HEK293 (cell line): Measurements from ENCODE around the gene ASAP2.

Experiments used
- CTCF ChIA-PET: fragments of 350-600 bp; formaldehyde crosslinking; extraction: SDS; loops from one replicate; lab custom pipeline; 2021; ENCODE audit warnings: antibody characterized with exemption; lab: Yijun Ruan, JAX
- POLR2A ChIA-PET: fragments of 300-600 bp; formaldehyde crosslinking; extraction: SDS; loops from one replicate; lab custom pipeline; 2020; ENCODE audit warnings: antibody characterized with exemption, inconsistent platforms; lab: Yijun Ruan, JAX
- H3K27ac ChIP-seq: fragments of 200-500 bp; sonication (Bioruptor generic); 2 replicates; pipeline ENCODE4 v1.5.1; 2014; ENCODE audit warnings: low read depth, low read length, control low read depth, inconsistent platforms; ENCODE audit errors: extremely low read depth
- H3K36me3 ChIP-seq, 2 experiments: fragments of 200-500 bp in 1 of 2; sonication (Bioruptor generic) in 1 of 2; 1 replicate in 1 of 2; 2 replicates in 1 of 2; pipeline ENCODE4 v1.5.1; 2014 to 2017; ENCODE audit warnings: inconsistent platforms in 2 of 2, low read length in 2 of 2; ENCODE audit not compliant: control insufficient read depth in 2 of 2, insufficient read depth in 1 of 2
- H3K4me1 ChIP-seq: fragments of 200-500 bp; sonication (Bioruptor generic); 2 replicates; pipeline ENCODE4 v1.5.1; 2014; ENCODE audit warnings: mild to moderate bottlenecking, low read length, inconsistent platforms; ENCODE audit not compliant: control insufficient read depth, insufficient read depth
- H3K4me3 ChIP-seq: 2 replicates; pipeline ENCODE4 v1.5.1; 2011; ENCODE audit warnings: low read depth, mild to moderate bottlenecking, control low read depth, low read length, moderate library complexity
- H3K9me3 ChIP-seq: fragments of 200-500 bp; sonication (Bioruptor generic); 2 replicates; pipeline ENCODE4 v1.5.1; 2014; ENCODE audit warnings: low read depth, low read length, inconsistent platforms; ENCODE audit not compliant: control insufficient read depth, insufficient read depth
- BCL11A ChIP-seq: fragments of 450-650 bp; formaldehyde crosslinking; IDR thresholded peaks from 2 replicates; pipeline ENCODE4 v1.5.1; 2016; ENCODE audit warnings: low read depth, missing biosample characterization, missing genetic modification characterization
- KLF1 ChIP-seq: fragments of 450-650 bp; formaldehyde crosslinking; IDR thresholded peaks from 2 replicates; pipeline ENCODE4 v1.5.1; 2016; ENCODE audit warnings: missing biosample characterization, missing genetic modification characterization
- KLF8 ChIP-seq: fragments of 450-650 bp; formaldehyde crosslinking; IDR thresholded peaks from 2 replicates; pipeline ENCODE4 v1.5.1; 2016; ENCODE audit warnings: missing biosample characterization, missing genetic modification characterization
- OSR2 ChIP-seq: fragments of 450-650 bp; formaldehyde crosslinking; IDR thresholded peaks from 2 replicates; pipeline ENCODE4 v1.5.1; 2016; ENCODE audit warnings: missing biosample characterization, missing genetic modification characterization
- PRDM10 ChIP-seq: fragments of 450-650 bp; formaldehyde crosslinking; IDR thresholded peaks from 2 replicates; pipeline ENCODE4 v1.5.1; 2016; ENCODE audit warnings: missing biosample characterization, missing genetic modification characterization
- REST ChIP-seq: fragments of 450-650 bp; formaldehyde crosslinking; IDR thresholded peaks from 2 replicates; pipeline ENCODE4 v1.5.1; 2016; ENCODE audit warnings: missing biosample characterization, missing genetic modification characterization
- SCRT1 ChIP-seq: fragments of 450-650 bp; formaldehyde crosslinking; IDR thresholded peaks from 2 replicates; pipeline ENCODE4 v1.5.1; 2016; ENCODE audit warnings: missing biosample characterization, missing genetic modification characterization, borderline replicate concordance
- SP2 ChIP-seq: fragments of 450-650 bp; formaldehyde crosslinking; IDR thresholded peaks from 2 replicates; pipeline ENCODE4 v1.5.1; 2016; ENCODE audit warnings: missing biosample characterization, missing genetic modification characterization
- TCF7L2 ChIP-seq: IDR thresholded peaks from 2 replicates; pipeline ENCODE4 v1.6.1; 2011; ENCODE audit warnings: low read depth, mild to moderate bottlenecking, inconsistent platforms, low read length, moderate library complexity, borderline replicate concordance
- ZFP41 ChIP-seq: fragments of 450-650 bp; formaldehyde crosslinking; IDR thresholded peaks from 2 replicates; pipeline ENCODE4 v1.5.1; 2016; ENCODE audit warnings: missing biosample characterization, missing genetic modification characterization, borderline replicate concordance
- ZNF169 ChIP-seq: fragments of 450-650 bp; formaldehyde crosslinking; IDR thresholded peaks from 2 replicates; pipeline ENCODE4 v1.5.1; 2016; ENCODE audit warnings: missing biosample characterization, missing genetic modification characterization
- ZNF175 ChIP-seq: fragments of 450-650 bp; formaldehyde crosslinking; IDR thresholded peaks from 2 replicates; pipeline ENCODE4 v1.5.1; 2016; ENCODE audit warnings: missing biosample characterization, missing genetic modification characterization
- ZNF19 ChIP-seq: fragments of 450-650 bp; formaldehyde crosslinking; IDR thresholded peaks from 2 replicates; pipeline ENCODE4; 2016; ENCODE audit warnings: missing biosample characterization, missing genetic modification characterization, low read depth
- ZNF24 ChIP-seq: fragments of 450-650 bp; formaldehyde crosslinking; IDR thresholded peaks from 2 replicates; pipeline ENCODE4 v1.5.1; 2016; ENCODE audit warnings: missing biosample characterization, missing genetic modification characterization
- ZNF324 ChIP-seq: fragments of 450-650 bp; formaldehyde crosslinking; IDR thresholded peaks from 2 replicates; pipeline ENCODE4 v1.5.1; 2016; ENCODE audit warnings: missing biosample characterization, missing genetic modification characterization
- ZNF366 ChIP-seq: fragments of 450-650 bp; formaldehyde crosslinking; conservative IDR thresholded peaks from 2 replicates; pipeline ENCODE4 v1.5.1; 2016; ENCODE audit warnings: missing biosample characterization, missing genetic modification characterization
- ZNF548 ChIP-seq: fragments of 450-650 bp; formaldehyde crosslinking; IDR thresholded peaks from 2 replicates; pipeline ENCODE4 v1.5.1; 2016; ENCODE audit warnings: missing biosample characterization, missing genetic modification characterization
- ZNF600 ChIP-seq: fragments of 450-650 bp; formaldehyde crosslinking; IDR thresholded peaks from 2 replicates; pipeline ENCODE4 v1.5.1; 2016; ENCODE audit warnings: missing biosample characterization, missing genetic modification characterization
- ZNF624 ChIP-seq: fragments of 450-650 bp; formaldehyde crosslinking; IDR thresholded peaks from 2 replicates; pipeline ENCODE4 v1.5.1; 2017; ENCODE audit warnings: missing biosample characterization, missing genetic modification characterization
- ZNF677 ChIP-seq: fragments of 450-650 bp; IDR thresholded peaks from 2 replicates; pipeline ENCODE4 v1.5.0; 2018; ENCODE audit warnings: missing biosample characterization, mild to moderate bottlenecking, missing genetic modification characterization, moderate library complexity
- ZNF76 ChIP-seq: fragments of 450-650 bp; formaldehyde crosslinking; IDR thresholded peaks from 2 replicates; pipeline ENCODE4; 2016; ENCODE audit warnings: low read depth, missing biosample characterization, missing genetic modification characterization, borderline replicate concordance
- ZNF791 ChIP-seq: fragments of 450-650 bp; formaldehyde crosslinking; IDR thresholded peaks from 2 replicates; pipeline ENCODE4 v1.5.1; 2016; ENCODE audit warnings: missing biosample characterization, missing genetic modification characterization
- ZNF830 ChIP-seq: fragments of 450-650 bp; IDR thresholded peaks from 2 replicates; pipeline ENCODE4 v1.5.0; 2018; ENCODE audit warnings: missing biosample characterization, missing genetic modification characterization, low read depth, mild to moderate bottlenecking, moderate library complexity
- ZNF843 ChIP-seq: fragments of 450-650 bp; formaldehyde crosslinking; IDR thresholded peaks from 2 replicates; pipeline ENCODE4 v1.5.1; 2016; ENCODE audit warnings: missing biosample characterization, missing genetic modification characterization
- TF ChIP-seq, protein P1 (sequence below): fragments of 450-650 bp; formaldehyde crosslinking; IDR thresholded peaks from 2 replicates; pipeline ENCODE4; 2016; ENCODE audit warnings: missing biosample characterization, missing genetic modification characterization

The ASAP2 gene

GRCh38 chr2:9377461-9378097 lies 171.0 kb downstream of the ASAP2 start (continued):
- TF ChIP-seq ZNF548, result no peak
- TF ChIP-seq ZNF624 (tag by site-specific recombination), result no peak
- no peak for TF ChIP-seq ZNF366 (tag by site-specific recombination)
- no peak for TF ChIP-seq REST
- TF ChIP-seq, all 188 proteins: peak for 0

DNA sequence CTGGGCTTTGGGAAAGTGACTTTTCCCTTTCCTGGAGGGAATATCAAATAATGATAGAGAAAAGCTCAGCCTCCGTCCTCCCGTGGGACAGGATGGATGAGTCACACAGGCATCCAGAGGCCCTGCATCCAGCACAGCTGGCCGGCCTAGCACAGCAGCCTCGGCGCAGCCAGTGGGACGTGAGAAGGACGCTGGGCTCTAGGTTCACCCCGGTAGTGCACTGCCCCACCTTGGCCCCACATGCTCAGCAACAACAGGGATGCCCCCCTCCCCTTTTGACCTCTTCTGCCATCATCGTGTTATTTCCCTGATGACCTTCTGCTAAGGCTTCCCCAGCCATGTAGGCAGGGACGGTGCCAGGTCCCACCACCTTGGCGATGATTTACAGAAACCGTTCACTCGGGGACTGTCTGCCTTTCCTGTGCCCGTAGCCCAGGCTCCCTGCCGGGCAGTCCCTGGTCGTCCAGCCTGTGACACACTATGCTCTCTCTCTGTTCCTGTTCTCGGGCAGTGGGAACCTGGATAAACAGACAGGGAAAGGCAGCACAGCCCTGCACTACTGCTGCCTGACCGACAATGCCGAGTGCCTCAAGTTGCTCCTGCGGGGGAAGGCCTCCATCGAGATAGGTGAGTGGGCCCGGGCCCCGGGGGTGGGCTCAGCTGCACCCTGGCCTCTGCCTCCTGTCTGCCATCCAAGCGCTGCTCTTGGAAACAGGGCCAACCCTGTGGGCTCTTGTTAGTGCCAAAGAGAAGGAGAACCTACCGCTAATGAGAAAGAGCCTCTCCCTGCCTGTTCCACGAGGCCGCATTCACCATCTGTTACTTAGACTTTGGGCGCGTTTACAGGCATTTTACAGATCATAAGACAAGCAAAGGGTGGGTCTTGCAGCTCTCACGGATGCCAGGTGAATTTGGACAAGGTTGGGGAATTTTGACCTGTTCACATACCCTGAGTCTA lies 172.1 kb downstream of the ASAP2 start:
- Histone ChIP-seq H3K36me3 (peaks cover 0 to 56% of the 10 kb centered on the region in 2 experiments; a peak in 2 of 3 replicates), H3K9me3 (no peaks in the 10 kb centered on the region), H3K27ac (no peak overlapping the region), H3K4me3 (no peak overlapping the region), H3K4me1 (peaks cover 2% of the 10 kb centered on the region)
- POLR2A ChIA-PET, result no interaction called here
- TF ChIP-seq SP2 (tag by site-specific recombination) (no peak), ZNF24 (no peak), ZNF76 (tag by site-specific recombination) (no peak), ZNF791 (tag by site-specific recombination) (no peak), BCL11A (tag by site-specific recombination) (no peak), ZNF600 (tag by site-specific recombination) (peak; percentile 54)
- CTCF ChIA-PET, result no interaction called here

GRCh38 chr2:9379391-9379755 lies 172.8 kb downstream of the ASAP2 start:
- ChIA-PET CTCF (no interaction called here), POLR2A (no interaction called here)
- no peak for TF ChIP-seq ZNF791 (tag by site-specific recombination)
- no peak for TF ChIP-seq KLF8
- no peak for TF ChIP-seq ZNF169
- TF ChIP-seq ZNF843 (tag by site-specific recombination), result no peak
- TF ChIP-seq TCF7L2, result no peak
- TF ChIP-seq ZNF830 (tag by site-specific recombination), result no peak
- no peak for TF ChIP-seq ZNF19
- TF ChIP-seq KLF1 (tag by site-specific recombination), result no peak
- no peak for TF ChIP-seq ZNF324 (tag by site-specific recombination)
- TF ChIP-seq ZNF677 (tag by site-specific recombination), result no peak
- TF ChIP-seq ZNF175 (tag by site-specific recombination), result no peak
- TF ChIP-seq PRDM10 (tag by site-specific recombination), result no peak
- TF ChIP-seq ZFP41, result no peak
- TF ChIP-seq, protein P1, sequence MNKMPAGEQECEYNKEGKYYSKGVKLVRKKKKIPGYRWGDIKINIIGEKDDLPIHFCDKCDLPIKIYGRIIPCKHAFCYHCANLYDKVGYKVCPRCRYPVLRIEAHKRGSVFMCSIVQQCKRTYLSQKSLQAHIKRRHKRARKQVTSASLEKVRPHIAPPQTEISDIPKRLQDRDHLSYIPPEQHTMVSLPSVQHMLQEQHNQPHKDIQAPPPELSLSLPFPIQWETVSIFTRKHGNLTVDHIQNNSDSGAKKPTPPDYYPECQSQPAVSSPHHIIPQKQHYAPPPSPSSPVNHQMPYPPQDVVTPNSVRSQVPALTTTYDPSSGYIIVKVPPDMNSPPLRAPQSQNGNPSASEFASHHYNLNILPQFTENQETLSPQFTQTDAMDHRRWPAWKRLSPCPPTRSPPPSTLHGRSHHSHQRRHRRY (tag by site-specific recombination), result no peak
- TF ChIP-seq OSR2 (tag by site-specific recombination), result no peak
- TF ChIP-seq SCRT1 (tag by site-specific recombination), result no peak

More at GRCh38 chr2:9379391-9379755, 172.8 kb downstream of the ASAP2 start:
- peaks cover 2% of the 10 kb centered on the region for H3K4me1 ChIP-seq
- H3K4me3 ChIP-seq, result no peak overlapping the region
- peaks cover 0 to 49% of the 10 kb centered on the region in 2 experiments; a peak in 2 of 3 replicates for H3K36me3 ChIP-seq
- H3K9me3 ChIP-seq, result no peaks in the 10 kb centered on the region
- H3K27ac ChIP-seq, result no peak overlapping the region
